Measurements from ENCODE around the gene DPH2. TPM values are rescaled to one million over a fixed set of nuclear protein-coding genes. Genes with fewer than 3 reads are reported as not detected.
A peak's percentile ranks its signal among the peaks of the same experiment; 100 is the strongest.

The DPH2 gene
- polyA plus RNA-seq, 3 donors, result 13.0 to 23.6 (median 14.1) TPM

- H3K4me1 ChIP-seq (ENCODE audit: control insufficient read depth in 1 of 2, insufficient read depth in 2 of 2, low read length in 2 of 2), result peaks cover 20 to 25% of the 10 kb centered on the region in 2 donors
- peak overlapping the region; percentile 30 to 98 for H3K27ac ChIP-seq (ENCODE audit: low read depth in 1 of 2, low read length in 2 of 2)
- Mint-ChIP-seq H3K9me3 (no peaks in the 10 kb centered on the region), H3K27me3 (ENCODE audit: low read depth in 3 of 3) (no peaks in the 10 kb centered on the region), H3K27ac (peak overlapping the region; percentile 90 to 98 (median 97)), H3K4me1 (peaks cover 49% of the 10 kb centered on the region), H3K36me3 (peaks cover 14 to 18% of the 10 kb centered on the region in 2 donors), H3K4me3 (peak overlapping the region; percentile 88 to 95)
- peaks cover 23% of the 10 kb centered on the region for H3K79me2 ChIP-seq (ENCODE audit: insufficient read depth, low read length)
- no peak for DNase-seq
- H3K27me3 ChIP-seq (ENCODE audit: control insufficient read depth in 2 of 2, insufficient read depth in 2 of 2, low read length in 2 of 2), result no peaks in the 10 kb centered on the region
- H4K20me1 ChIP-seq (ENCODE audit: insufficient read depth, low read length), result no peaks in the 10 kb centered on the region
- H2AFZ ChIP-seq (ENCODE audit: insufficient read depth, low read depth, low read length, poor library complexity, severe bottlenecking), result peak overlapping the region; percentile 97
- TF ChIP-seq, protein P1, sequence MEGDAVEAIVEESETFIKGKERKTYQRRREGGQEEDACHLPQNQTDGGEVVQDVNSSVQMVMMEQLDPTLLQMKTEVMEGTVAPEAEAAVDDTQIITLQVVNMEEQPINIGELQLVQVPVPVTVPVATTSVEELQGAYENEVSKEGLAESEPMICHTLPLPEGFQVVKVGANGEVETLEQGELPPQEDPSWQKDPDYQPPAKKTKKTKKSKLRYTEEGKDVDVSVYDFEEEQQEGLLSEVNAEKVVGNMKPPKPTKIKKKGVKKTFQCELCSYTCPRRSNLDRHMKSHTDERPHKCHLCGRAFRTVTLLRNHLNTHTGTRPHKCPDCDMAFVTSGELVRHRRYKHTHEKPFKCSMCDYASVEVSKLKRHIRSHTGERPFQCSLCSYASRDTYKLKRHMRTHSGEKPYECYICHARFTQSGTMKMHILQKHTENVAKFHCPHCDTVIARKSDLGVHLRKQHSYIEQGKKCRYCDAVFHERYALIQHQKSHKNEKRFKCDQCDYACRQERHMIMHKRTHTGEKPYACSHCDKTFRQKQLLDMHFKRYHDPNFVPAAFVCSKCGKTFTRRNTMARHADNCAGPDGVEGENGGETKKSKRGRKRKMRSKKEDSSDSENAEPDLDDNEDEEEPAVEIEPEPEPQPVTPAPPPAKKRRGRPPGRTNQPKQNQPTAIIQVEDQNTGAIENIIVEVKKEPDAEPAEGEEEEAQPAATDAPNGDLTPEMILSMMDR (IDR thresholded peaks at IDR 0.05), result no peak
- intact Hi-C loops (cut with micrococcal nuclease), result loop anchor here in 1 of 2 donors (2.0 to 10.0 kb wide), 3 partner anchors 28 to 292 kb away; partner anchors contain the start of genes ATP6V0B, KDM4A and ST3GAL3
- peak overlapping the region; percentile 98 for H3K9ac ChIP-seq (ENCODE audit: insufficient read depth, low read length, poor library complexity, severe bottlenecking)
- H3K4me2 ChIP-seq (replicated peaks; ENCODE audit: extremely low read depth, low read length, poor library complexity, severe bottlenecking), result peak overlapping the region; percentile 98
- no peaks in the 10 kb centered on the region for H3K9me3 ChIP-seq (replicated peaks in 1 of 2; ENCODE audit: control insufficient read depth in 1 of 2, insufficient read depth in 1 of 2, low read length in 2 of 2)
- WGBS (ENCODE audit: insufficient coverage), result 16% methylated on average over 21 of the region's 27 CpGs
- peak overlapping the region; percentile 61 to 91 (median 66) for H3K4me3 ChIP-seq (replicated peaks in 1 of 3; ENCODE audit: low read depth in 2 of 3, low read length in 3 of 3)
- peaks cover 12 to 25% of the 10 kb centered on the region in 2 donors for H3K36me3 ChIP-seq (replicated peaks in 1 of 2; ENCODE audit: control insufficient read depth in 1 of 2, insufficient read depth in 2 of 2, low read length in 2 of 2)
Measured at GRCh38 chr1:43947061-43947873, 22.5 kb upstream of the DPH2 start.

DNA sequence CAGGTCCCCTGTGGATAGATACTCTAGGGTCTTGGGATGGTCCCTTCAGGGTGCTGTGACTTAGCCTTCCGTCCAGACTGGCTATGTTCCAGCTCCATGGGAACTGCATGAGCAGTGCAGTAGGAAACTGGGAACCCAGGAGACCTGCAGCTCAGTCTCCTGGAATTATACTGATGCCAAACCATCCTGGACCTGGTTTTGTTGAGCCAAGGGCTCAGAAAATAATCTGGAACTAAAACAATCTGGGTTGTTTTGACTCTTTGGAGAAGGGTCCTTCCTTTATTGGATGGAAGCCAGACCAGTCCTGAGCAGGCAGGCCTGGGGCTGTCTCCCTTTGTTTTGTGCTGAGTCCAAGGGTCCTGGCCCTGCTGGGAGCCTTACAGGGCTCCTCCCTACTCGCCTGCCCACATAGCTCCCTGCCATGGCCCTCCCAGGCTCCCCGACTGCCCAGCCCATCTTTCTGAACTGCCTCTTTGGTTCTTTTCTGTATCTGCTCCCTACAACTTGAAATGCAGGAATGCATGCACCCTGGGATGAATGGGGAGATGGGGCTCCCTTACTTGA, 21.9 kb upstream of the DPH2 start:
- H3K4me1 Mint-ChIP-seq, result peaks cover 44% of the 10 kb centered on the region
- Histone ChIP-seq H3K79me2 (ENCODE audit: insufficient read depth, low read length) (peaks cover 23% of the 10 kb centered on the region), H3K4me3 (replicated peaks in 1 of 3; ENCODE audit: low read depth in 2 of 3, low read length in 3 of 3) (peak overlapping the region in 1 of 3 experiments; percentile 91), H3K27me3 (ENCODE audit: control insufficient read depth in 2 of 2, insufficient read depth in 2 of 2, low read length in 2 of 2) (no peaks in the 10 kb centered on the region), H3K27ac (ENCODE audit: low read depth in 1 of 2, low read length in 2 of 2) (peak overlapping the region in 1 of 2 donors; percentile 98), H3K9ac (ENCODE audit: insufficient read depth, low read length, poor library complexity, severe bottlenecking) (no peak overlapping the region), H4K20me1 (ENCODE audit: insufficient read depth, low read length) (peaks cover 4% of the 10 kb centered on the region), H2AFZ (ENCODE audit: insufficient read depth, low read depth, low read length, poor library complexity, severe bottlenecking) (no peak overlapping the region), H3K36me3 (replicated peaks in 1 of 2; ENCODE audit: control insufficient read depth in 1 of 2, insufficient read depth in 2 of 2, low read length in 2 of 2) (peaks cover 12 to 25% of the 10 kb centered on the region in 2 donors), H3K4me2 (replicated peaks; ENCODE audit: extremely low read depth, low read length, poor library complexity, severe bottlenecking) (peak overlapping the region; percentile 98), H3K9me3 (replicated peaks in 1 of 2; ENCODE audit: control insufficient read depth in 1 of 2, insufficient read depth in 1 of 2, low read length in 2 of 2) (no peaks in the 10 kb centered on the region), H3K4me1 (ENCODE audit: control insufficient read depth in 1 of 2, insufficient read depth in 2 of 2, low read length in 2 of 2) (peaks cover 20 to 25% of the 10 kb centered on the region in 2 donors)
- H3K4me3 Mint-ChIP-seq, result peak overlapping the region; percentile 88 to 95
- peak overlapping the region in 5 of 7 donors; percentile 66 to 98 (median 96) for H3K27ac Mint-ChIP-seq
- intact Hi-C loops (cut with micrococcal nuclease), result loop anchor here in 1 of 2 donors (2.0 to 10.0 kb wide), 3 partner anchors 27 to 293 kb away; partner anchors contain the start of genes ATP6V0B, KDM4A and ST3GAL3
- no peak for DNase-seq
- H3K9me3 Mint-ChIP-seq, result no peaks in the 10 kb centered on the region
- TF ChIP-seq, protein P1 (IDR thresholded peaks at IDR 0.05), result no peak
- WGBS (ENCODE audit: insufficient coverage), result 85% methylated on average over 2 of the region's 3 CpGs
- peaks cover 14 to 20% of the 10 kb centered on the region in 2 donors for H3K36me3 Mint-ChIP-seq
- no peaks in the 10 kb centered on the region for H3K27me3 Mint-ChIP-seq (ENCODE audit: low read depth in 3 of 3)
